KMS-11 (cell line): Measurements from ENCODE around the gene CARNS1.
"Not testable (repeated sequence)": the region's sequence is repeated elsewhere in the genome, so short reads cannot be mapped to it uniquely, and the experiment has no call there.

Experiments
- H2AFZ ChIP-seq: fragments of 200-600 bp; sonication (generic); 2 replicates; pipeline ENCODE4 v1.6.1; 2016; ENCODE audit warnings: antibody characterized with exemption, mixed run types, low read depth
- H3K27ac ChIP-seq: fragments of 200-600 bp; sonication (generic); 2 replicates; pipeline ENCODE4 v1.6.1; 2016; ENCODE audit warnings: mild to moderate bottlenecking, mixed run types
- H3K27me3 ChIP-seq: fragments of 200-600 bp; sonication (generic); 2 replicates; pipeline ENCODE4 v1.6.1; 2017; ENCODE audit warnings: mild to moderate bottlenecking, low read depth, mixed run types, moderate library complexity; ENCODE audit not compliant: insufficient read depth
- H3K36me3 ChIP-seq: fragments of 200-600 bp; sonication (generic); 2 replicates; pipeline ENCODE4 v1.6.1; 2017; ENCODE audit warnings: mild to moderate bottlenecking, mixed run types; ENCODE audit not compliant: insufficient read depth
- H3K4me1 ChIP-seq: fragments of 200-600 bp; sonication (generic); 2 replicates; pipeline ENCODE4 v1.6.1; 2016; ENCODE audit warnings: mild to moderate bottlenecking, low read depth, mixed run types; ENCODE audit not compliant: poor library complexity, severe bottlenecking
- H3K4me2 ChIP-seq: fragments of 200-600 bp; sonication (generic); 2 replicates; pipeline ENCODE4 v1.7.0; 2016; ENCODE audit warnings: mild to moderate bottlenecking, mixed run types
- H3K4me3 ChIP-seq: fragments of 200-600 bp; sonication (generic); IDR thresholded peaks from 2 replicates; pipeline ENCODE4 v1.6.1; 2017; ENCODE audit warnings: low read depth, low read length, mixed read lengths; ENCODE audit not compliant: insufficient read depth
- H3K79me2 ChIP-seq: fragments of 200-600 bp; sonication (generic); 2 replicates; pipeline ENCODE4 v1.6.1; 2016; ENCODE audit warnings: low read depth, mixed run types; ENCODE audit not compliant: insufficient read depth
- H3K9ac ChIP-seq: fragments of 200-600 bp; sonication (generic); 2 replicates; pipeline ENCODE4 v1.6.1; 2016; ENCODE audit warnings: mild to moderate bottlenecking, mixed run types
- H4K20me1 ChIP-seq: fragments of 200-600 bp; sonication (generic); 2 replicates; pipeline ENCODE4 v1.6.1; 2016; ENCODE audit warnings: mild to moderate bottlenecking, mixed run types; ENCODE audit not compliant: insufficient read depth
- TF ChIP-seq, protein P1 (sequence below): fragments of 200-600 bp; sonication (generic); conservative IDR thresholded peaks from 2 replicates; pipeline ENCODE4 v1.6.1; 2017; ENCODE audit warnings: low read depth, mild to moderate bottlenecking, antibody characterized with exemption, low read length, moderate library complexity, mixed read lengths

The CARNS1 gene

DNA sequence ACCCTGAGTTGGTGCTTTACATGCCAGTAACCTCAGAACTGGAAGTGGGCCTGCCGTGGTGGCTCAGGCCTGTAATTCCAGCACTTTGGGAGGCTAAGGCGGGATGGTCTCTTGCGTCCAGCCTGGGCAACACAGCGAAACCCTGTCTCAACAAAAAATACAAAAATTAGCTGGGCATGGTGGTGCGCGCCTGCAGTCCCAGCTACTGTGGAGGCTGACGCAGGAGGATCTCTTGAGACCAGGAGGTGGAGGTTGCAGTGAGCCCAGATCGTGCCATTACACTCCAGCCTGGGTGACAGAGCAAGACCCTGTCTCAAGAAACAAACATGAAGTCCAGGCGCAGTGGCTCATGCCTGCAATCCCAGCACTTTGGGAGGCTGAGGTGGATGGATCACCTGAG lies 12.4 kb upstream of the CARNS1 start:
- not testable (repeated sequence) for H4K20me1 ChIP-seq, H3K4me1 ChIP-seq, H3K4me3 ChIP-seq, H3K9ac ChIP-seq, H3K27ac ChIP-seq, H3K4me2 ChIP-seq, H2AFZ ChIP-seq, H3K27me3 ChIP-seq, H3K36me3 ChIP-seq
- peaks cover 13% of the 10 kb centered on the region for H3K79me2 ChIP-seq

DNA sequence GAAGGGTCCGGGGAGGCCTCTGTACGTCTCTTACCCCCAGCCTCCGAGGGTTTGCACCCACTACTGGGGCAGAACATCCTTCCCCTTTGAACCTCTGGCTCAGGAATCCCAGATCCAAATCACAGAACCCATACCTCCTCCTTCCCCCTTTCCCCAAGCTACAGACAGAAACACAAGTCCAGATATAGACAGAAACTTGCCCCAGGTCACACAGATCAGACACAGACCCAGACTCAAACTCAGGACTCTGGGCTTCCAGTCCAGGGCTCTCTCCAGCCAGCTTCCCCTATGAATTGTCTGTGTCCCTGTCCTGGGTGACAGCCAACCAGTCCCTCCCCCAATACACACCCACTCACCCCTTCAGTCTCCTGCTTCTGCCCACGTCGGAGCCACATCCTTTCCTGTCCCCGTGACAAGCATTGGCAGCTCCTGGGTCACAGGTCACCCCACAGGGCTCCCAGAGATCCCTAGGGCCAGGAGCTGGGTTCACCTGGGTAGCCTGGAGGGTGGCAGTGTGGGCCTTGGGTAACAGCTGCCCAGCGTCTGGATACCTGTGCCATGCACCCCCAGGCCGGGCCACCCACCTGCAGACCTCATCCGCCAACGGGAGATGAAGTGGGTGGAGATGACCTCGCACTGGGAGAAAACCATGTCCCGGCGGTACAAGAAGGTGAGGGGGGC lies 10.8 kb upstream of the CARNS1 start:
- H3K4me1 ChIP-seq, result peaks cover 7% of the 10 kb centered on the region
- H3K4me2 ChIP-seq, result no peak overlapping the region
- H3K36me3 ChIP-seq, result no peaks in the 10 kb centered on the region
- no peak overlapping the region for H2AFZ ChIP-seq
- H3K9ac ChIP-seq, result no peak overlapping the region
- TF ChIP-seq, protein P1, sequence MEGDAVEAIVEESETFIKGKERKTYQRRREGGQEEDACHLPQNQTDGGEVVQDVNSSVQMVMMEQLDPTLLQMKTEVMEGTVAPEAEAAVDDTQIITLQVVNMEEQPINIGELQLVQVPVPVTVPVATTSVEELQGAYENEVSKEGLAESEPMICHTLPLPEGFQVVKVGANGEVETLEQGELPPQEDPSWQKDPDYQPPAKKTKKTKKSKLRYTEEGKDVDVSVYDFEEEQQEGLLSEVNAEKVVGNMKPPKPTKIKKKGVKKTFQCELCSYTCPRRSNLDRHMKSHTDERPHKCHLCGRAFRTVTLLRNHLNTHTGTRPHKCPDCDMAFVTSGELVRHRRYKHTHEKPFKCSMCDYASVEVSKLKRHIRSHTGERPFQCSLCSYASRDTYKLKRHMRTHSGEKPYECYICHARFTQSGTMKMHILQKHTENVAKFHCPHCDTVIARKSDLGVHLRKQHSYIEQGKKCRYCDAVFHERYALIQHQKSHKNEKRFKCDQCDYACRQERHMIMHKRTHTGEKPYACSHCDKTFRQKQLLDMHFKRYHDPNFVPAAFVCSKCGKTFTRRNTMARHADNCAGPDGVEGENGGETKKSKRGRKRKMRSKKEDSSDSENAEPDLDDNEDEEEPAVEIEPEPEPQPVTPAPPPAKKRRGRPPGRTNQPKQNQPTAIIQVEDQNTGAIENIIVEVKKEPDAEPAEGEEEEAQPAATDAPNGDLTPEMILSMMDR, result no peak
- H3K27me3 ChIP-seq, result no peaks in the 10 kb centered on the region
- H3K4me3 ChIP-seq, result no peak overlapping the region
- peaks cover 13% of the 10 kb centered on the region for H3K79me2 ChIP-seq
- no peak overlapping the region for H3K27ac ChIP-seq
- H4K20me1 ChIP-seq, result no peaks in the 10 kb centered on the region

DNA sequence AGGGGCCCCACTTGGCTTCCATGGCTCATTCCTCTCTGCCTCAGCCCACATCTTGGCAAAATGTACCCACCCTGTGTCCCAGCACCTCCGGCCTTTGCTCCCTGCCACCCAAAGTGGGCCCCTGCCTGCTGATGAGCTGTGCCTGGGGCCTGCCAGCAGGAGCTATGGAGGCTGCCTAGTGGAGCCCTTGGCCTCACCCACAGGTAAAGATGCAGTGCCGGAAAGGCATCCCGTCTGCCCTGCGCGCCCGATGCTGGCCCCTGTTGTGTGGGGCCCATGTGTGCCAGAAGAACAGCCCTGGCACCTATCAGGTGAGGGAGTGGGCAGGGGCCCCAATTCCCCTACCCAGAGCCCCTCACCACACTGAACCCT lies 10.3 kb upstream of the CARNS1 start:
- Histone ChIP-seq H3K4me1 (peaks cover 7% of the 10 kb centered on the region), H3K79me2 (peaks cover 13% of the 10 kb centered on the region), H3K4me2 (no peak overlapping the region), H3K4me3 (no peak overlapping the region), H3K9ac (no peak overlapping the region), H3K27me3 (no peaks in the 10 kb centered on the region), H4K20me1 (no peaks in the 10 kb centered on the region), H3K36me3 (no peaks in the 10 kb centered on the region), H2AFZ (no peak overlapping the region), H3K27ac (no peak overlapping the region)
- TF ChIP-seq, protein P1, result no peak

GRCh38 chr11:67405688-67406339 lies 9.7 kb upstream of the CARNS1 start:
- Histone ChIP-seq H3K36me3 (no peaks in the 10 kb centered on the region), H3K4me3 (no peak overlapping the region), H2AFZ (no peak overlapping the region), H4K20me1 (no peaks in the 10 kb centered on the region), H3K4me1 (peaks cover 7% of the 10 kb centered on the region), H3K79me2 (peaks cover 6% of the 10 kb centered on the region), H3K4me2 (no peak overlapping the region), H3K27me3 (no peaks in the 10 kb centered on the region), H3K9ac (no peak overlapping the region), H3K27ac (no peak overlapping the region)
- TF ChIP-seq, protein P1, result no peak

DNA sequence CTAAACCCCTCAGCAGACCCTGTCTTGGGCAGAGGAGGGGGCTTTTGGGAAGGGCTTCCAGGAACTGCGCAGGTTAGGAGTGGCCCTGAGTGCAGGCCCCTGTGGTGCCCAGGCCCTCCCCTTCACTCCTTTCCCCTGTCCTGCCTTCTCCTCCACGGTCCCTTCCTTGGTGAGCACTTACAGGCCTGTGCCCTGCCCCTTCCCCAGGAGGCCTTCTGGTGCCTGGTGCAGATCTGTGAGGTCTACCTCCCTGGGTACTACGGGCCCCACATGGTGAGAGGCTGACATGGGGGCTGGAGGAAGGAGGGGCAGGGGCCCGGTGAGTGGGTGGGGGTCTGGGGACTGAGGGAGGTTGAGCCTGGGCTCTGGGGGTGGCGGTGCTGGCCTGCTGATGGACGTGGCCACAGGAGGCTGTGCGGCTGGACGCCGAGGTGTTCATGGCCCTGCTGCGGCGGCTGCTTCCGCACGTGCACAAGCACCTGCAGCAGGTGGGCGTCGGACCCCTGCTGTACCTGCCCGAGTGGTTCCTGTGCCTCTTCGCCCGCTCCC lies 9.0 kb upstream of the CARNS1 start:
- Histone ChIP-seq H3K79me2 (no peaks in the 10 kb centered on the region; the same call in 1 of the 2 replicates), H3K36me3 (no peaks in the 10 kb centered on the region), H3K27me3 (peaks cover 2% of the 10 kb centered on the region; the same call in 1 of the 2 replicates), H3K4me3 (no peak overlapping the region), H3K4me1 (peaks cover 7% of the 10 kb centered on the region), H3K4me2 (no peak overlapping the region), H2AFZ (no peak overlapping the region), H3K27ac (no peak overlapping the region), H3K9ac (no peak overlapping the region), H4K20me1 (no peaks in the 10 kb centered on the region)
- TF ChIP-seq, protein P1, result no peak
